Smooth muscle cell of the brain vasculature (primary cell): ENCODE measurements around the gene GALNT2.

Experiments
- DNase-seq: peaks from one replicate; pipeline ENCODE4 v3.0.0-alpha.2; 2012; ENCODE audit warnings: low read depth, low spot score

Gene GALNT2

GRCh38 chr1:230319014-230319747, 252.1 kb downstream of the GALNT2 start:
- no peak for DNase-seq

GRCh38 chr1:230320804-230321203, 253.8 kb downstream of the GALNT2 start:
- no peak for DNase-seq

GRCh38 chr1:230321341-230321740, 254.3 kb downstream of the GALNT2 start:
- DNase-seq: no peak

GRCh38 chr1:230321741-230322420, 254.8 kb downstream of the GALNT2 start:
- DNase-seq: no peak

- no peak for DNase-seq
These were observed 255.4 kb downstream of the GALNT2 start for GRCh38 chr1:230322421-230322756.

- no peak for DNase-seq
These were observed 256.0 kb downstream of the GALNT2 start for GRCh38 chr1:230322967-230323547.

GRCh38 chr1:230323686-230324085, 256.6 kb downstream of the GALNT2 start:
- DNase-seq: no peak

GRCh38 chr1:230326971-230327891, 260.2 kb downstream of the GALNT2 start:
- no peak for DNase-seq

- DNase-seq: no peak
These were observed 260.9 kb downstream of the GALNT2 start for GRCh38 chr1:230327892-230328284.

- no peak for DNase-seq
These were observed 261.4 kb downstream of the GALNT2 start for GRCh38 chr1:230328342-230329015.

GRCh38 chr1:230330157-230330556, 263.1 kb downstream of the GALNT2 start:
- no peak for DNase-seq
